HG03469 (cell line): ENCODE data around the gene KANSL1.
"Not testable (repeated sequence)": the region's sequence is repeated elsewhere in the genome, so short reads cannot be mapped to it uniquely, and the experiment has no call there.

ENCODE experiments used
- ATAC-seq: cut with Tn5 transposase; IDR thresholded peaks from one replicate; pipeline ENCODE4 v1.9.1; 2021; ENCODE audit warnings: mild to moderate bottlenecking, moderate library complexity, moderate number of reproducible peaks; ENCODE audit not compliant: unreplicated experiment

KANSL1 gene

DNA sequence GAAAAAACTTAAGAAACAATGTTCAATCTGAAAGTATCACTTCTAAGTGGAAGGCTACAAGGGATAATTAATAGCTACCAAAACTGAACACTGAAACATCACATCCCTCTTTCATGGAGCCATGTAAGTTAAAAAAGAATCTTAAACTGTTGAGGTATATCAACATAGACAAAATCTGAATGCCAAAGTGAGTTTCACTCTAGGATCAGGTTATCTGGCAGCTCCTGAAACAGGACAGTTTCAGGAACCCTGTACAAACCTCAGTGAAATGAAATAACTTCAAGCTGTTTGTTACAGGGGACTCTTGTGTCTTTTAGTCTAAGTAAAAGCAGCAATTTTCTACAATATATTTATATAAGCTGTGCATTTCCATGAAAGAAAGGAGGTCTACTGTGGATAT lies 73.2 kb downstream of the KANSL1 start:
- ATAC-seq = no peak

DNA sequence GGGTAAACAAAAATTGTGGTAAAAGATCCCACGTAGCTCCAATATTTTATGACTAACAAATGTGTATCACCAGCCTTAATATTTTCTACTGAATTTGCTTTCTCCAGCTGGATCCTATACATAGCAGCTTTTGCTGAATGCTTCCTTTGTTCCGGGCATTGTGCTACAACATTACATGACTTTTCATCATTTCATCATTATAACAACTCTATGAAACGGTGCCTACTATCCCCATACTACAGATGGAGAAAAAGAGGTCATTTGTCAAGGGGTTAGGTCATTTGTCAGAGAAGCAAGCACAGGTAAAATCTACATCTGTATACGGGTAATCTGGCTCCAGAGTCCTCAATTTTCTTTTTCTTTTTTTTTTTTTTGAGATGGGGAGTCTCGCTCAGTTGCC lies 74.3 kb downstream of the KANSL1 start:
- no peak for ATAC-seq

DNA sequence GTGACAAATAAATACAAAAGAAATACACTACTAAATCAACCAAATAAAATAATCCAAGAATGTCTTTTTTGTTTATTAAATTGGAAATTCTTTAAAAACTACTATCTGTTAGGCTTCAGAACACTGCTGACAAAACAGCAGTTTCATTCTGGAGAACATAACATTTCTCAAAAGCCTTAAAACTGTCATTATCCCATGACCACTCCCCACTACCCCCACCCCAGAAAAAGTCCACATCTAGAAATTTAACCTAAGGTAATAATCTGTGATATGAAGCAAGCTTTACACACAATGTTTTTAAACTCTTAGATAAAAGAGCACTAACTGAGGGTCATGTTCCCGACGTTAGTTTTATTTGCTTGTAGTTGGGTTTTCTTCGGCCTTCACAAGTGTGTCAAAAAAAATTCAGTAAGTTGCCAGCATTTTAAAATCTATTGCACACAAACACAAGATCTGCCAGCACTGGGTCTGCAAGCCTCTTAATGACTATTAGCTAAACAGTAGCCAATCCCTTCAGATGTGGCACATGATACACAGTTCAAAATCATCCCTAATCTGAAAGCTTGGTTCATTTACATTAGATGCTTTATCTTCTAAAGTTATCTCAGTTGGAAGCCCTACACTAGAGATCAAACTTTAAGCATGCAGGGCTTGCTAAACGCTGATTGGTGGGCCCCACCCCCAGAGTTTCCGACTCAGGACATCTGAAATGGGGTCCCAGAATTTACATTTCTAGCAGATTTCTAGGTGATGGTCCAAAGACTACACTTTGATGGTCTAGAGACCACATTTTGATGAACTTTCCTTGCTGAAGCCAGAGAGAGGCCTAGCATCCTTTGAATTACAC lies 75.2 kb downstream of the KANSL1 start:
- ATAC-seq = no peak

DNA sequence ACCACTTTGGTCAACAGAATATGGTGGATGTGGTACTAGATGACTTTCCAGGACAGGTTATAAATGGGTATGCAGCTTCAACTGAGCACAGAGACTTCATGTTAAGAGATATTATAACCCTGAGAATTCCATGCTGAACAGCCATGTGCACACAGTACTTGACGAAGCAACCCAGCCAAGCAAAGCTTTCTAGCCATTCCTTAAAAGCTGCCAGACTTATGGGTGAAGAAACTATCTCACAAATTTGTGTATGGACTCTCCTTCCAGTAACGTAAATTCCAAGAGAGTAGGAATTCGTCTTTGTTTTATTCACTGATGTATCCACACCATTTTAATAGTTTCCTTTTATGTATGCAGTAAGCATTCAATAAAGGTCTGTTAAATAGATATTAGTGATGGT lies 76.1 kb downstream of the KANSL1 start:
- ATAC-seq = no peak

DNA sequence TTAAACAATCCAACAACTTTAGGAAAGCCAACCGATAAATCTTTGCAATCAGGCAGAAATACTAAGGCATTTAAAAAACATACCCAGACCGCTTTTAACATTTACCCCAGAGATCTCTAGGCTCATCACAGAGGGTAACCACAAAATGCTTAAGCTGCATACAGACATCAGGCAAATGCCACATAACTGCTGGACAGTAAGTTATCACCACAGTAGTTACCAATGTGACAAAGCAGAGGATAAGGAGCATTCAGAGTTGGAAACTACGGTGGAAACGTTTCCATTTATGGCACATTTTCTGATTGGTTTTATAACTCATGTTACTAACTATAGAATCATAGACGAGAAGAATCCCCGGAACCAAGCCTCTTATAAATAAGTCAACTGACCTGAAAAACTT lies 77.5 kb downstream of the KANSL1 start:
- ATAC-seq = no peak

DNA sequence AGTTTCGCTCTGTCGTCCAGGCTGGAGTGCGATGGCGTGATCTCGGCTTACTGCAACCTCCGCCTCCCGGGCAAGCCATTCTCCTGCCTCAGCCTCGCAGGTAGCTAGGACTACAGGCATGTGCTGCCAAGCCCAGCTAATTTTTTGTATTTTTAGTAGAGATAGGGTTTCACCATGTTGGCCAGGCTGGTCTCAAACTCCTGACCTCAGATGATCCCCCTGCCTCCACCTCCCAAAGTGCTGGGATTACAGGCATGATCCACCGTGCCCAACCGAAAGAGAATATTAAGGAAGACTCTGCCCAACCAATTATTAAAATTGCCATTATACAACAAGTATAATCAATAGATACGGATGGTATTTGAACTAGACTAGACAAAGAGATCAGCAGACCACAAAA lies 82.0 kb downstream of the KANSL1 start:
- ATAC-seq = not testable (repeated sequence)

DNA sequence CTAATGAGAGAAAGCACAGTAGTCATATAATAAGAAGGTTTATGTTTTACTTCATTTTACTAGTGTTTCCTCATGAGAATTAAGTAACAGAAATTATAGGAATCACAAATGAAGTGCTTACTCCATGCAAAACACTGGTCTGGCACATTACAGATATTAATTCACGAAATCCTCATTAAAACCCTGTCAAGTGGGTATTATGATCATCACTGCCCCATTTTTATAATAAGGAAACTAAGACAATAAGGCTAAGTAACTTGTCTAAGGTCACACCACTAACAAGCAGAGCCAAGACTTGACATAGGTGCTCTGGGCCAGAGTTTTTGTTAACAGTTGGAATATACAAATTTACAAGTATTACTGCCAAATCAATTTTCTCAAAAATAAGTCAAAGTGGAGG lies 83.0 kb downstream of the KANSL1 start:
- no peak for ATAC-seq

DNA sequence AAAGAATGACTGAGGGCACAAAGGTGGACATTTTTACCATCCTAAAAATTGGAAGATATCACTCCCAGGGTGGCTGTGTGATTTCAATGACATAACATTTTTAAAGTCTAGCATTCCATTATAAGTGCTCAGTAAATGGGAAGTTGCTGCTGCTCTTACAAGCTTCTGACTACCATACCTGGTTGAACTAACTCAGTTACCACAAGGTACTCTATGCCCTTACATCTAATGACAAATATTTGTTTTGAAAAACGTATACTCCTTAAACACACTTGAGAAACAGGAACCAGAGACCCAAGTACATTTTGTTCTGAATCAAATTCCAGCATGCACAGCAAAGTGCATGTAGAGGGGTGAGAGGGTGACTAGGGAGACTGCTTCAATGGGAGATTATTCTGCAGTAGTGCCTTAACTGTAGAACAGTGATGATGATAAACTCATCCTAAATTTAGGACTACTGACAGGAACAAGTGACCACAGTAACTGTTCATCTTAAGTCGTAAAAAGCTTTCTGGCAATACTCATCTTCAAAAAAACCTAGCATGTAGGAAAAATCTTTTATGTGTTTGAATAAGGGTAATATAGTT lies 83.5 kb downstream of the KANSL1 start:
- no peak for ATAC-seq

DNA sequence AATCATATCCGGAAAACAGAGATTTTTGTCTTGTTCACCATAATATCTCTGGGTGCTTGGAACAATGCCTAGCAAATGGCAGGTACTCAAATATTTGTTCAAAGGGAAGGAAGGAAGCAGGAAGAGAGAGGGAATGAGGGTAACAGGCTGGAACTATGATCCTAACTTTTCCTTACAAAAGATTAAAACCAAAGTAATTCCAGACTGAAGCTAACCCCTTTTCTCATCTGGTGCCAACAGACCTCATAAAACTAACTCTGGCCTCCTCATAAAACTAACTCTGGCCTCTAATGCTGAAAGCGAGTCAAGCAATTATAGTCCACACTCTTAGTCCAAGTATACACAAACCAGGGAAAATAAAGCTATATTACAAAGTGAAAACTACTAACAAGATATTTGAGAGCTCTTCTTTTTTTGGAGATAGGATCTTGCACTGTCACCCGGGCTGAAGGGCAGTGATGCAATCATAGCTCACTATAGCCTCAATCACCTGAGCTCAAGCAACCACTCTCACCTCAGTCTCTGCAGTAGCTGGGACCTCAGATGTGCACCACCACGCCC lies 84.6 kb downstream of the KANSL1 start:
- ATAC-seq = no peak

DNA sequence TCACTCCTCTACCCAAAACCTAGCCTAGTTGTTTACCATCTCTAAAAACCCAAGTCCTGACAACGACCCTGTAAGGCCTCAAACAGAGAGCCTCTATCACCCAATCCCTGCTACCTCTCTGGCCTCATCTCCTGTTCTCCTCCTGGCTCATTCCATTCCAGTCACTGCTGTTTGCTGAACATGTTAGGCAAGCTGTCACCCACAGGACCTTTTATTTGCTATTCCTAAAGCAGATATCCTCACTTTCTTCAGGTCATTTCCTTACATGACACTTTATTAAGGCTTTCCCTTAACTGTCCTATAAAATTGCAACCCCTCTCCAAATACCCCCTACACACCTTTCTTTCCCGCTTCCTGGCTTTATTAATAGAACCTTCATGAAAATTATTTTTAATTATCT lies 85.1 kb downstream of the KANSL1 start:
- ATAC-seq = no peak

DNA sequence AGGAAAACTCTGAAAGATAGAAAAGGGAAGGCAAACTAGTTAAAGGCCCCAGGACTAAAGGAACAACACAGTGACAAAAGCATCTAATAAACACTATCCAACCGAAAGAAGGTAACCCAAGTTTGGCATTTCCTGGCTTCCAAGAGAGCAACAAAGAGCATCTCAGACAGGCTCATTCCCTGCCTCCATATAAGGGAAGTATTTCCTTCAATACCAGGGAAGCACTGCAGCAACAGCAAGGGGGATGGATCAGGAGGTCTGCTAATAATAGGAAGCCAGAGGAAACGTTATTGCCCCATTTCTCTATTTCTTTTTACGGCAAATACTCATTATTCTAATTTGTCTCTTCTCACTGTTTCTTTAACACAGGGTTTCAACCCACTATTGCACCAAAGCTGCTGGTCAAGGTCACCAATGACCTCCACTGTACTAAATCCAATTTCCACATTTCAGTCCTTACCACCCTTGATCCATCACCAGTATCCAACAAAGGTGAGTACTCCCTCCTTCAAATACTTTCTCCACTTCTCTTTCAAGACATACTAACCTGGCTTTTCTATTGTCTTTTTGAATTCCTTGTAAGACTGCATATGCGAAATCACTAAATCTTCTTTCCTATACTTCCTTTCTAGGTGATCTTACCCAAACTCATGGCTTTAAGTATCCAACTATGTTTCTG lies 86.1 kb downstream of the KANSL1 start:
- ATAC-seq = no peak

DNA sequence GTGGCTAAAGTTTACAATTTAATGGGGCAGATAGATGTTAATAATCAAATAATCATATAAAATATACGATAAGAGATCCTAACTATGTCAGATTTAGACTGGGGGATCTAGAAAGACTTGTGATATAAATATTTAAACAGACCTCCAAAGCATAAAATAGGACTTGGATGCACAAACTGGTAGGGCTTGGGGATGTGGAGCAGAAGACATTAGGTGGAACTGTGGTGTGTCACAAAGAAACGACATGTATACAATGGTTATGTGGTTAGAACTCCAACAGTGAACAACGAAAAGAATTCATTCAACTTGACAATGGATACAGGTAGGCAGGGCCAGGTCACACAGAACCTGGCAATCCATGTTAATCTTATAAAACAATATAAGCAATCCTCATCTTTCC lies 90.4 kb downstream of the KANSL1 start:
- not testable (repeated sequence) for ATAC-seq

DNA sequence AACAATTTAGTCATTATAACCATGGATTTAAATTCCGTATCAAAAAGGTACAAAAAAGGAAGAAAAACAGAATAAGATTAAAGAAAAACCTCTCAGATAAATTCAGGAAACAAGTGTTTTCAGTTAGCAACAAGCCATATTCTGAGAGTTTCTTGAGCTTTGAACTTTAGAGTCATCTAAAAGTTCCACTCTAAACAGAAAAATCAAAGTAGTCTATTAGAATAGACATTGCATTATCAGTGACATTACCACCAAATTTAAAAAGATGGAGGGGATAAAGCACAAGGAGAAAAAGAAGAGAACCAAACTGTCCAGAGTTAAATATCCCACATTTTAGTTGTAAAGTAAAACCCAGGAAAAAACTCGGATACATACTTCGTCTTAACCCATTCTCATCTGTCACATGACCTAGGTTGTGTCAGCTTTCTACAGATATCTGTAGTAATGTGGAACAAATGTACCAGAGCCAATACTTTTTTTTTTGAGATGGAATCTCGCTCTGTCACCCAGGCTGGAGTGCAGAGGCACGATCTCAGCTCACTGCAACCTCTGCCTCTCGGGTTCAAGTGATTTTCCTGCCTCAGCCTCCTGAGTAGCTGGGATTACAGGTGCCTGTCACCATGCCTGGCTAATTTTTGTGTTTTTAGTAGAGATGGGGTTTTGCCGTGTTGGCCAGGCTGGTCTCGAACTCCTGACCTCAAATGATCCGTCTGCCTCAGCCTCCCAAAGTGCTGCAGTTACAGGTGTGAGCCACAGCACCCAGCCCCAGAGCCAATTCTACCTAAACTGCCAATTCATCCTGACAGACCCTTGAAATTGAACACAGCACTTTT lies 91.2 kb downstream of the KANSL1 start:
- ATAC-seq = not testable (repeated sequence)

DNA sequence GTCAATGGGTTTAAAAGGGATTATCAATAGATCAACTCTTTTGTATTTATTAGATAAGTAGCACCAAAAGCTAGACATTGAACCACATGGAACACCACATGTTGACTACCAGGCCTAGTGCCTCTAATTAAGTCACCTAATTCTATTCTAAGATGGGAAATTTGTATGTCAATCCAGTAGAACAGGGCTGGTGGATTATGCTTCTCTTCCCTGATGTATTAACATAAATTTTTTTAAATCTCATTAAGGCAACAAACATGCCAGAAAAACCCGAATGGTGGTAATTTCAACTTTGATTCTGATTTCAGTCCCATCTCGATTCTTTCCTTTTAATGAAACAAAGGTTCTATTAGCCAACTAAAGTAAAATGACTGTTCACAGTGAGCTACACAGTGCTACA lies 92.6 kb downstream of the KANSL1 start:
- no peak for ATAC-seq

DNA sequence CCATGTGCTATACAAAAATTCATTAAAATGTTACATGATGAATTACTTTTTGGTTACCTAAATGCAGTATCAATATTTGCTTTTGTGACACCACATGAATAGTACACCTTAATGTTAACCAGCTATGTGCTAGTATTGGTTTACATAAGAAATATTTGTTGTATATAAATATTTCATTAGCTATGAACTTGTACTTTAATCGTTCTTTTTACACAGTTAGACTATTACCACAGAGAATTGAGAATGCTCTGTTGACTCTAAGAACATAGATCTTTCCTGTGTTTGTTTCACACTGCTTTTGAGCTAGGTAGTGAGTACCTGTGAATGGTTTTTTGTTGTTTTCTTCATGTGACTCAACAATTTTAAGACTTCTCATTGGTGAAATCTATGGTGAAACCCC lies 93.4 kb downstream of the KANSL1 start:
- no peak for ATAC-seq

DNA sequence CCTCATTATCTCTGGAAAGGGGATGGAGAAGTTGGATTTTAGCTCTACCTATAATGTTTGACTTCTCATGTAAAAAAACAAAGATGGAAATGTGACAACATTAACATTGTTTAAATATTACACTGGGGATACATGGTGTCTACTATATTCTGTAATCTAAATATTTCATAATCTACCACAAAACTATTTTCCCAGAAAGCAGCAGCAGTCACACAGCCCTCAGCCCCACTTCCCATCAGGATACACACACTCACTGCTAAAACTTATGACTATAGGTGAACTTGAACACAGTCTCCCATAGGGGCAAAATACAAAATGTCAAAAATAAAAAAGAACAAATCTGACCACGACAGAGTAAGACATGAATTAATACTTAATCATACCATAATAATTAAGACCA lies 95.7 kb downstream of the KANSL1 start:
- ATAC-seq = no peak

DNA sequence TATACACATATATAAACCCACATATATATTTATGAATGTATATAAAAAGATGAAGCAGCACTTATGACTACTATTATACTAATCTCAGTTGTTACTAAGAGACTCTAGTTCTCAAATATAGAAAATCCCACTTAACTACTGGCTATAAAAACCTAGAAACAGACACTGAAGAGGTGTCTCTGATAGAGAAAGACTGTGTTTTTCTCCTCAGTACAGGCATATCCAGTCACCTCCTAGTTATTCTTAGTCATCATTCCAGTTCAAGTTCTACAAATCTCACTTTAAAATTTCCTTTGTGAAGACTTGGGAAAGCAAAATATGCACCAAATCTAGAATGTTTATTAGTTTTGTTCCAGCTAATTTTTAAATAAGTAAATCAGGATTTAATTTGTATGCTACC lies 100.2 kb downstream of the KANSL1 start:
- ATAC-seq = no peak

DNA sequence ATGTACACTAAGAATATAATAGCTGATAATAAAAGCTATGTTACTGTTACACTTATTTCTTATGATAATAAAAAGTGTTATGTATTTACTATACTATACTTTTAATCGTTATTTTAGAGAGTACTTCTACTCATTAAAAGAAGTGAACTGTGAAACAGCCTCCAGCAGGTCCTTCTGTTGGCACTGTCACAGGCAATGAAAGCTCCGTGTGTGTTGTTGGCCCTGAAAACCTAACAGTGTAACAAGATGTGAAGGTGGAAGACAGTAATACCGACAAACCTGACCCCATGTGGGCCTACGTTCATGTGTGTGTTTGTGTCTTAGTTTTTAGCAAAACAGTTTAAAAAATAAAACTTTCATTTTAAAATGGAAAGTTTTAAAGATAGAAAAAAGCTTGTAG lies 102.4 kb downstream of the KANSL1 start:
- no peak for ATAC-seq

DNA sequence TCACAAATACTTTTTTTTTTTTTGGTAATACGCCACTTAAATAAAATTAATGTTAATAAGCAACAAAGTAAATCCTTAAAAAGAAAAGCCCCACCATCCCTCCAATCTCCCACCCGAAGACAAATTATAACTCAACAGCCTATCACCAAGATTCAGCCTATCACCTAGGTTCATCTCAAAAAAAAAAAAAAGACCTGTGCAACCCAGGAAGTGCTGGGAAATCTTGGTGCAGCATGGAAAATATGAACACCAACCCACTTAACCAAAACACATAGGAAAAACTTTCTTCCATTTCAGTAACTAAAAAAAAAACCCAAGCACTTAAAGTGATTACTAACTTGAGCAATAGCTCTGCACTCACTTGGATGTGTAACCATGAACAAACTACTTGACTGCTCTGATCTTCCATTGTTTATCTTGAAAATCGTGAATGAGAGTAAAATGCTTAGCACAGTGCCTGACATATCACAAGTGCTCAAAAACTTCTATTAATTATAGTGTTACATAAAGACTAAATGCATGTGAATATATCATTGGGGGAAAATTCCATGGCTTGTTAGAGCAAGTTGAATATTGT lies 103.8 kb downstream of the KANSL1 start:
- no peak for ATAC-seq

DNA sequence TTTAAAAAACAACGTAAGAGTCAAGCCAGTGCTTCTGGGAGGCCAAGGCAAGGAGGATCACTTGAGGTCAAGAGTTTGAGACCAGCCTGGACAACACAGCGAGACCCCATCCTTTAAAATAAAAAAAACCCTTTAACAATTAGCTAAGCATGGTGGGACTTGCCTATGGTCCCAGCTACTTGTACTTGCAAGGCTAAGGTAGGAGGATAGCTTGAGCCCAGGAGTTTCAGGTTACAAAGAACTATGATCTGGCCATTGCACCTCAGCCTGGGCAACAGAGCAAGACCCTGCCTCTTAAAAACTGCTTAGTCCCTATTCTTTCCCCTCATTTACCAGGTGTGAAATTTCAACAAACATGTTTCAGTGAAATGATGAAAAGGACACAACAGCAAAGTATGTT lies 104.6 kb downstream of the KANSL1 start:
- ATAC-seq = no peak

DNA sequence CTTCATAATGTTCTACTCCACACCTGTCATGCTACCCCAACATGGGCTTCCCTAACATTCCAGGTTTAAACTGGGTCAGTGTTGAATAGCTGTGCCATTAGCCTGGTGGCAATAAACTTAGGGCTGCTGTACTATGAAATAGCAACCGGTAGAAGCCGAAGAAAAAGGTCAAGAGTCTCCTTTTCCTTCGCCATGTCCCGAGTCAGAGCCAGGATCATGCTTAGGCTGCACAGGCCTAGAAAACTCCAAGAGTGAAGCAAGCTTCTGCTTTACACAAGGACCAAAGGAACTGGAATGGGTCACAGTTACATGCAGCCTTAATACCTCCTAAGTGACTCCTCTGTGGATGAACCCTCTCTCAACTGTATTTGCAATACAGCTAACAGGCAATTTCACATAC lies 105.4 kb downstream of the KANSL1 start:
- ATAC-seq = not testable (repeated sequence)
